HG03064 (cell line): ENCODE results near the gene NSMCE1.
"Not testable (repeated sequence)": the region's sequence is repeated elsewhere in the genome, so short reads cannot be mapped to it uniquely, and the experiment has no call there.

Experiments
- ATAC-seq: cut with Tn5 transposase; IDR thresholded peaks from one replicate; pipeline ENCODE4 v1.9.1; 2021; ENCODE audit warnings: low read depth; ENCODE audit not compliant: unreplicated experiment

Gene NSMCE1

GRCh38 chr16:27303256-27304100 lies 34.9 kb upstream of the NSMCE1 start:
- no peak for ATAC-seq

GRCh38 chr16:27302126-27302525 lies 33.6 kb upstream of the NSMCE1 start:
- no peak for ATAC-seq

GRCh38 chr16:27301236-27301861 lies 32.8 kb upstream of the NSMCE1 start:
- no peak for ATAC-seq

GRCh38 chr16:27298132-27298531 lies 29.6 kb upstream of the NSMCE1 start:
- ATAC-seq, result no peak

- ATAC-seq, result no peak
These were observed 24.8 kb upstream of the NSMCE1 start for GRCh38 chr16:27293343-27293742.

GRCh38 chr16:27291722-27292240 lies 23.2 kb upstream of the NSMCE1 start:
- no peak for ATAC-seq

GRCh38 chr16:27291106-27291505 lies 22.5 kb upstream of the NSMCE1 start:
- ATAC-seq, result no peak

GRCh38 chr16:27290562-27290961 lies 22.0 kb upstream of the NSMCE1 start:
- no peak for ATAC-seq

GRCh38 chr16:27289669-27290068 lies 21.1 kb upstream of the NSMCE1 start:
- ATAC-seq, result no peak

GRCh38 chr16:27288313-27288712 lies 19.7 kb upstream of the NSMCE1 start:
- ATAC-seq, result not testable (repeated sequence)

- no peak for ATAC-seq
These were observed 19.3 kb upstream of the NSMCE1 start for GRCh38 chr16:27287887-27288286.

- no peak for ATAC-seq
These were observed 18.7 kb upstream of the NSMCE1 start for GRCh38 chr16:27287051-27287811.

GRCh38 chr16:27286451-27286850 lies 17.9 kb upstream of the NSMCE1 start:
- ATAC-seq, result no peak

- ATAC-seq, result no peak
These were observed 17.2 kb upstream of the NSMCE1 start for GRCh38 chr16:27285676-27286196.

GRCh38 chr16:27284865-27285675 lies 16.5 kb upstream of the NSMCE1 start:
- no peak for ATAC-seq

- ATAC-seq, result no peak
These were observed 12.7 kb upstream of the NSMCE1 start for GRCh38 chr16:27281243-27281642.

GRCh38 chr16:27275394-27275793 lies 6.8 kb upstream of the NSMCE1 start:
- ATAC-seq, result no peak

GRCh38 chr16:27274424-27274874 lies 5.9 kb upstream of the NSMCE1 start:
- ATAC-seq, result not testable (repeated sequence)

- ATAC-seq, result no peak
These were observed 5.3 kb upstream of the NSMCE1 start for GRCh38 chr16:27273670-27274423.
